ENCODE results near the gene COL4A5.

DNA sequence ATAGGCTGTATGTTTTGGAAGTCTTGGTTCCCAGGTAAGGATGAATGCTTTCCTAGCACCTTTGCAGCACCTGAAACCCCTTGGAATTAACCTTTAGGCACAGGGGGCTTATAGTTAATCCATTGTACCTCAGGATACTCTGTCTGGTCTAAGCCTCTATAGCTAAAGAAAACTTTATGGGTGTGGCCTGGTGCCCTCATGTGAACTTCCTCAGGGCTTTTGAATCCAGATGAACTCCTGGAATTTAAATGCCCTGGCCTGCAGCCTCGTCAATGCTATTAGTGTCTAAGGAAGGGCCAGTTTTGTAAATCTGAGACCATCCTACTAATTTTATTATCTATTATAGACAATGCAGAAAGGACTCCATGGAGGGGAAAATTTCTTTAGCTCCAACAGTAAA lies 262.9 kb downstream of the COL4A5 start:
- TF ChIP-seq, protein P1, sequence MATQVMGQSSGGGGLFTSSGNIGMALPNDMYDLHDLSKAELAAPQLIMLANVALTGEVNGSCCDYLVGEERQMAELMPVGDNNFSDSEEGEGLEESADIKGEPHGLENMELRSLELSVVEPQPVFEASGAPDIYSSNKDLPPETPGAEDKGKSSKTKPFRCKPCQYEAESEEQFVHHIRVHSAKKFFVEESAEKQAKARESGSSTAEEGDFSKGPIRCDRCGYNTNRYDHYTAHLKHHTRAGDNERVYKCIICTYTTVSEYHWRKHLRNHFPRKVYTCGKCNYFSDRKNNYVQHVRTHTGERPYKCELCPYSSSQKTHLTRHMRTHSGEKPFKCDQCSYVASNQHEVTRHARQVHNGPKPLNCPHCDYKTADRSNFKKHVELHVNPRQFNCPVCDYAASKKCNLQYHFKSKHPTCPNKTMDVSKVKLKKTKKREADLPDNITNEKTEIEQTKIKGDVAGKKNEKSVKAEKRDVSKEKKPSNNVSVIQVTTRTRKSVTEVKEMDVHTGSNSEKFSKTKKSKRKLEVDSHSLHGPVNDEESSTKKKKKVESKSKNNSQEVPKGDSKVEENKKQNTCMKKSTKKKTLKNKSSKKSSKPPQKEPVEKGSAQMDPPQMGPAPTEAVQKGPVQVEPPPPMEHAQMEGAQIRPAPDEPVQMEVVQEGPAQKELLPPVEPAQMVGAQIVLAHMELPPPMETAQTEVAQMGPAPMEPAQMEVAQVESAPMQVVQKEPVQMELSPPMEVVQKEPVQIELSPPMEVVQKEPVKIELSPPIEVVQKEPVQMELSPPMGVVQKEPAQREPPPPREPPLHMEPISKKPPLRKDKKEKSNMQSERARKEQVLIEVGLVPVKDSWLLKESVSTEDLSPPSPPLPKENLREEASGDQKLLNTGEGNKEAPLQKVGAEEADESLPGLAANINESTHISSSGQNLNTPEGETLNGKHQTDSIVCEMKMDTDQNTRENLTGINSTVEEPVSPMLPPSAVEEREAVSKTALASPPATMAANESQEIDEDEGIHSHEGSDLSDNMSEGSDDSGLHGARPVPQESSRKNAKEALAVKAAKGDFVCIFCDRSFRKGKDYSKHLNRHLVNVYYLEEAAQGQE (IDR thresholded peaks at IDR 0.05; ENCODE audit: insufficient read depth in 1 of 2, low read depth in 2 of 2, low read length in 2 of 2), result no peak
- no peak for TF ChIP-seq POLR2AphosphoS5 (IDR thresholded peaks at IDR 0.05; ENCODE audit: low read depth, low read length)
- TF ChIP-seq TAF1 (IDR thresholded peaks at IDR 0.05; ENCODE audit: borderline replicate concordance, insufficient read depth, low read length), result no peak
- no peak for TF ChIP-seq SIN3A (IDR thresholded peaks at IDR 0.05; ENCODE audit: borderline replicate concordance, insufficient read depth, low read length)
- no peak for TF ChIP-seq FOXP2 (optimal IDR thresholded peaks at IDR 0.05; ENCODE audit: borderline replicate concordance, extremely low read depth, extremely low read length, insufficient read depth)
